SK-N-SH (cell line): ENCODE results near the gene FBN1. TPM values are rescaled to one million over a fixed set of nuclear protein-coding genes. Genes with fewer than 3 reads are reported as not detected.
A peak's percentile ranks its signal among the peaks of the same experiment; 100 is the strongest.

ENCODE experiments used
- CTCF ChIA-PET: fragments of 300-600, 350-600 bp; formaldehyde crosslinking; extraction: SDS; loops from one replicate; lab custom pipeline; 2021; lab: Yijun Ruan, JAX
- POLR2A ChIA-PET: fragments of 350-600 bp; sonication (Branson Sonifier 250); formaldehyde crosslinking; extraction: SDS; loops from one replicate; lab custom pipeline; 2020; ENCODE audit warnings: antibody characterized with exemption, inconsistent platforms; lab: Yijun Ruan, JAX
- DNase-seq: peaks from one replicate; pipeline ENCODE4 v3.0.0; 2012
- H2AFZ ChIP-seq: fragments of 200-600 bp; sonication (generic); 2 replicates; pipeline ENCODE4 v1.8.1; 2016; ENCODE audit warnings: antibody characterized with exemption, mild to moderate bottlenecking, low read depth
- H3F3A ChIP-seq: fragments of 200-600 bp; sonication (generic); replicated peaks from 2 replicates; pipeline ENCODE3; 2016; ENCODE audit warnings: antibody characterized with exemption, mild to moderate bottlenecking; ENCODE audit not compliant: insufficient read depth
- H3K27ac ChIP-seq, 2 experiments: fragments of 200-500 bp in 1 of 2; fragments of 200-600 bp in 1 of 2; sonication (Bioruptor generic) in 1 of 2; sonication (generic), shearing (Covaris generic) in 1 of 2; 2 replicates each; pipeline versions ENCODE4 v1.5.1 to v1.6.1; 2014 to 2016; ENCODE audit warnings: low read depth in 2 of 2, inconsistent platforms in 1 of 2, low read length in 1 of 2, mild to moderate bottlenecking in 1 of 2, mixed read lengths in 1 of 2
- H3K27me3 ChIP-seq: fragments of 200-600 bp; sonication (generic), shearing (Covaris generic); 2 replicates; pipeline ENCODE4 v1.6.1; 2016; ENCODE audit warnings: mixed run types; ENCODE audit not compliant: insufficient read depth
- H3K36me3 ChIP-seq, 2 experiments: fragments of 200-500 bp in 1 of 2; fragments of 200-600 bp in 1 of 2; sonication (Bioruptor generic) in 1 of 2; sonication (generic) in 1 of 2; replicated peaks in 1 of 2; 2 replicates each; pipeline versions ENCODE3 to v1.5.1; 2014 to 2016; ENCODE audit warnings: low read length in 1 of 2, mild to moderate bottlenecking in 1 of 2; ENCODE audit not compliant: insufficient read depth in 2 of 2, control insufficient read depth in 1 of 2
- H3K4me1 ChIP-seq, 2 experiments: fragments of 200-500 bp in 1 of 2; fragments of 200-600 bp in 1 of 2; sonication (Bioruptor generic) in 1 of 2; sonication (generic), shearing (Covaris generic) in 1 of 2; 2 replicates each; pipeline versions ENCODE4 v1.5.1 to v1.6.1; 2014 to 2016; ENCODE audit warnings: low read depth in 1 of 2, low read length in 1 of 2, mixed run types in 1 of 2; ENCODE audit not compliant: insufficient read depth in 2 of 2, control insufficient read depth in 1 of 2
- H3K4me2 ChIP-seq: fragments of 200-600 bp; sonication (generic), shearing (Covaris generic); 2 replicates; pipeline ENCODE4 v1.6.1; 2017; ENCODE audit warnings: mixed run types
- H3K4me3 ChIP-seq, 2 experiments: fragments of 200-500 bp in 1 of 2; fragments of 200-600 bp in 1 of 2; sonication (Bioruptor generic) in 1 of 2; sonication (generic), shearing (Covaris generic) in 1 of 2; 2 replicates each; pipeline versions ENCODE4 v1.5.1 to v1.8.1; 2014 to 2016; ENCODE audit warnings: low read depth in 2 of 2, inconsistent platforms in 1 of 2, low read length in 1 of 2, mild to moderate bottlenecking in 1 of 2, mixed read lengths in 1 of 2, moderate library complexity in 1 of 2
- H3K79me2 ChIP-seq: fragments of 200-600 bp; sonication (generic); 2 replicates; pipeline ENCODE4 v1.8.1; 2017; ENCODE audit warnings: mild to moderate bottlenecking; ENCODE audit not compliant: insufficient read depth
- H3K9ac ChIP-seq: fragments of 200-600 bp; sonication (generic); 2 replicates; pipeline ENCODE4 v1.6.1; 2017; ENCODE audit warnings: mixed run types
- H3K9me2 ChIP-seq: fragments of 200-600 bp; sonication (generic); 2 replicates; pipeline ENCODE4 v1.6.1; 2017; ENCODE audit warnings: mixed run types
- H3K9me3 ChIP-seq: fragments of 200-600 bp; sonication (generic); 2 replicates; pipeline ENCODE4 v1.6.1; 2017; ENCODE audit warnings: mixed run types, mild to moderate bottlenecking, moderate library complexity
- H4K20me1 ChIP-seq: fragments of 200-600 bp; sonication (generic); 2 replicates; pipeline ENCODE4 v1.6.1; 2017; ENCODE audit warnings: mild to moderate bottlenecking, mixed run types; ENCODE audit not compliant: insufficient read depth
- CHD2 ChIP-seq: fragments of 150-350 bp; IDR thresholded peaks from 2 replicates; pipeline ENCODE4 v1.6.1; 2018; ENCODE audit warnings: low read length; ENCODE audit not compliant: partially characterized antibody
- CTCF ChIP-seq: fragments of 200-600 bp; sonication (generic); IDR thresholded peaks from 2 replicates; pipeline ENCODE4 v1.6.1; 2017; ENCODE audit warnings: antibody characterized with exemption, mild to moderate bottlenecking, moderate library complexity
- ELF1 ChIP-seq: IDR thresholded peaks from 2 replicates; pipeline ENCODE4 v1.4.0; 2012
- EP300 ChIP-seq, 2 experiments: IDR thresholded peaks; 2 replicates each; pipeline versions ENCODE4 v1.4.0 to v1.6.1; 2012; ENCODE audit warnings: borderline replicate concordance in 1 of 2, low read depth in 1 of 2, low read length in 1 of 2
- FOSL2 ChIP-seq: IDR thresholded peaks from 2 replicates; pipeline ENCODE4 v1.4.0; 2012; ENCODE audit warnings: low read depth, mild to moderate bottlenecking, moderate library complexity, borderline replicate concordance
- FOXM1 ChIP-seq: IDR thresholded peaks from 2 replicates; pipeline ENCODE4 v1.4.0; 2012; ENCODE audit warnings: low read depth, mild to moderate bottlenecking
- GABPA ChIP-seq: IDR thresholded peaks from 2 replicates; pipeline ENCODE4 v1.4.0; 2012; ENCODE audit warnings: low read depth, mild to moderate bottlenecking
- JUND ChIP-seq: IDR thresholded peaks from 2 replicates; pipeline ENCODE4 v1.4.0; 2012
- MAX ChIP-seq: IDR thresholded peaks from 2 replicates; pipeline ENCODE4 v1.4.0; 2012; ENCODE audit warnings: low read depth
- NFIC ChIP-seq: IDR thresholded peaks from 2 replicates; pipeline ENCODE4 v1.4.0; 2012; ENCODE audit warnings: borderline replicate concordance
- PBX3 ChIP-seq: IDR thresholded peaks from 2 replicates; pipeline ENCODE4; 2012
- RCOR1 ChIP-seq: fragments of 150-350 bp; IDR thresholded peaks from 2 replicates; pipeline ENCODE4 v1.6.1; 2017; ENCODE audit warnings: antibody characterized with exemption, low read length
- RFX5 ChIP-seq: IDR thresholded peaks from 2 replicates; pipeline ENCODE4 v1.6.1; 2012; ENCODE audit warnings: mild to moderate bottlenecking, improper control_type of control experiment, low read length
- RXRA ChIP-seq: IDR thresholded peaks from 2 replicates; pipeline ENCODE4 v1.4.0; 2012; ENCODE audit warnings: low read depth, mild to moderate bottlenecking, borderline replicate concordance
- SMC3 ChIP-seq: IDR thresholded peaks from 2 replicates; pipeline ENCODE4 v1.6.1; 2012; ENCODE audit warnings: low read depth, low read length, improper control_type of control experiment
- TCF12 ChIP-seq: IDR thresholded peaks from 2 replicates; pipeline ENCODE4 v1.4.0; 2012
- TEAD4 ChIP-seq: IDR thresholded peaks from 2 replicates; pipeline ENCODE4 v1.4.0; 2012; ENCODE audit warnings: mild to moderate bottlenecking, borderline replicate concordance; ENCODE audit not compliant: insufficient read depth
- YY1 ChIP-seq: IDR thresholded peaks from 2 replicates; pipeline ENCODE4 v1.4.0; 2012; ENCODE audit warnings: low read depth, mild to moderate bottlenecking
- WGBS: methylation state at CpG from one replicate; pipeline ENCODE4 v1.1.6; 2017; ENCODE audit warnings: low lambda C conversion rate; 5-methylcytosine and 5-hydroxymethylcytosine counted together
- polyA plus RNA-seq, 3 experiments: library from polyadenylated mRNA; depleted of rRNA; stranded (reverse); fragments of >200 nt; gene quantifications; 2 replicates each; pipeline ENCODE4 v1.2.3, GENCODE V29; 2012
- TF ChIP-seq, protein P1 (sequence below): fragments of 150-350 bp; IDR thresholded peaks from 2 replicates; pipeline ENCODE4 v1.6.1; 2017; ENCODE audit warnings: antibody characterized with exemption, low read length, low read depth, borderline replicate concordance
- TF ChIP-seq, protein P2 (sequence below): fragments of 150-350 bp; IDR thresholded peaks from 2 replicates; pipeline ENCODE4 v1.6.1; 2016; ENCODE audit warnings: mild to moderate bottlenecking, low read depth, low read length

Gene FBN1
- polyA plus RNA-seq, 1 of the 3 experiments (the other 2 are of a cell fraction), result 248 TPM

- POLR2A ChIA-PET, result no interaction called here
- H3K9ac ChIP-seq, result no peak overlapping the region
- H3K4me1 ChIP-seq, result peaks cover 14 to 36% of the 10 kb centered on the region in 2 experiments
- peaks cover 45% of the 10 kb centered on the region for H3F3A ChIP-seq
- no peaks in the 10 kb centered on the region for H3K27me3 ChIP-seq
- H3K4me3 ChIP-seq, result no peak overlapping the region
- no peak overlapping the region for H3K4me2 ChIP-seq
- CTCF ChIA-PET, result interaction anchor here (1.7 kb wide), 1 partner anchor 34 kb away, joined by 5 read pairs; no protein-coding TSS in a partner anchor
- H3K9me2 ChIP-seq, result no peaks in the 10 kb centered on the region
- H4K20me1 ChIP-seq, result no peaks in the 10 kb centered on the region
- no peaks in the 10 kb centered on the region for H3K79me2 ChIP-seq
- H3K36me3 ChIP-seq, result no peaks in the 10 kb centered on the region
- TF ChIP-seq TEAD4 (no peak), CTCF (no peak), NFIC (no peak), RFX5 (no peak), CHD2 (no peak), FOSL2 (no peak), RCOR1 (no peak), YY1 (no peak), GABPA (no peak), ELF1 (no peak), FOXM1 (no peak), MAX (no peak)
- TF ChIP-seq, protein P1, sequence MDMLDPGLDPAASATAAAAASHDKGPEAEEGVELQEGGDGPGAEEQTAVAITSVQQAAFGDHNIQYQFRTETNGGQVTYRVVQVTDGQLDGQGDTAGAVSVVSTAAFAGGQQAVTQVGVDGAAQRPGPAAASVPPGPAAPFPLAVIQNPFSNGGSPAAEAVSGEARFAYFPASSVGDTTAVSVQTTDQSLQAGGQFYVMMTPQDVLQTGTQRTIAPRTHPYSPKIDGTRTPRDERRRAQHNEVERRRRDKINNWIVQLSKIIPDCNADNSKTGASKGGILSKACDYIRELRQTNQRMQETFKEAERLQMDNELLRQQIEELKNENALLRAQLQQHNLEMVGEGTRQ, result no peak
- TF ChIP-seq, all 33 proteins: peak for 0
- H3K27ac ChIP-seq, result peak overlapping the region in 1 of 2 experiments; percentile 44; a peak in 2 of 4 replicates
- H2AFZ ChIP-seq, result no peak overlapping the region
- 98% methylated on average over 2 of the region's 2 CpGs for WGBS
- DNase-seq, result no peak
- no peaks in the 10 kb centered on the region for H3K9me3 ChIP-seq
These were observed 253.6 kb downstream of the FBN1 start for GRCh38 chr15:48391950-48392349.

GRCh38 chr15:48389691-48390143 lies 255.8 kb downstream of the FBN1 start:
- H2AFZ ChIP-seq, result peak overlapping the region; percentile 53; the same call in 1 of the 2 replicates
- H3K9me2 ChIP-seq, result no peaks in the 10 kb centered on the region
- WGBS, result 42% methylated on average over 3 of the region's 3 CpGs
- H3K27me3 ChIP-seq, result no peaks in the 10 kb centered on the region
- H3K79me2 ChIP-seq, result no peaks in the 10 kb centered on the region
- CTCF ChIA-PET, result interaction anchor here (1.3 kb wide), 1 partner anchor 31 kb away, joined by 4 read pairs; no protein-coding TSS in a partner anchor
- H3K9ac ChIP-seq, result peak overlapping the region; percentile 58
- DNase-seq, result no peak
- H3K4me1 ChIP-seq, result peaks cover under 1 to 23% of the 10 kb centered on the region in 2 experiments
- TF ChIP-seq SMC3 (no peak), RCOR1 (no peak), FOXM1 (0 out of 2 replicates have a peak, but pooled peaks have one; percentile 18), RXRA (peak; percentile 15; the same call in 1 of the 2 replicates), EP300 (IDR thresholded peaks at IDR 0.05; ENCODE audit: borderline replicate concordance in 1 of 2, low read depth in 1 of 2, low read length in 1 of 2) (peak in 1 of 2 experiments; percentile 75; a peak in 2 of 4 replicates), FOSL2 (peak; percentile 74), JUND (peak; percentile 60), PBX3 (no peak; the same call in 1 of the 2 replicates), NFIC (peak; percentile 54), TCF12 (peak; percentile 66), TEAD4 (peak; percentile 38; the same call in 1 of the 2 replicates)
- TF ChIP-seq, protein P2, sequence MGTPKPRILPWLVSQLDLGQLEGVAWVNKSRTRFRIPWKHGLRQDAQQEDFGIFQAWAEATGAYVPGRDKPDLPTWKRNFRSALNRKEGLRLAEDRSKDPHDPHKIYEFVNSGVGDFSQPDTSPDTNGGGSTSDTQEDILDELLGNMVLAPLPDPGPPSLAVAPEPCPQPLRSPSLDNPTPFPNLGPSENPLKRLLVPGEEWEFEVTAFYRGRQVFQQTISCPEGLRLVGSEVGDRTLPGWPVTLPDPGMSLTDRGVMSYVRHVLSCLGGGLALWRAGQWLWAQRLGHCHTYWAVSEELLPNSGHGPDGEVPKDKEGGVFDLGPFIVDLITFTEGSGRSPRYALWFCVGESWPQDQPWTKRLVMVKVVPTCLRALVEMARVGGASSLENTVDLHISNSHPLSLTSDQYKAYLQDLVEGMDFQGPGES, result no peak
- TF ChIP-seq, all 33 proteins: peak for 8
- Histone ChIP-seq H3K4me3 (no peak overlapping the region), H3K4me2 (peak overlapping the region; percentile 14; the same call in 1 of the 2 replicates), H3F3A (peaks cover 55% of the 10 kb centered on the region), H3K27ac (peak overlapping the region; percentile 60 to 90; a peak in 3 of 4 replicates), H4K20me1 (no peaks in the 10 kb centered on the region), H3K36me3 (no peaks in the 10 kb centered on the region), H3K9me3 (no peaks in the 10 kb centered on the region)
- POLR2A ChIA-PET, result no interaction called here
